Activated CD8-positive, alpha-beta memory T cell treated with anti-CD3 and anti-CD28 coated beads for 48 hours (primary cell): ENCODE measurements around the gene C6.
"Not testable (repeated sequence)": the region's sequence is repeated elsewhere in the genome, so short reads cannot be mapped to it uniquely, and the experiment has no call there.

Source experiments
- DNase-seq, 3 experiments: peaks; one replicate each; pipeline ENCODE4 v3.0.0-alpha.2; 2020; ENCODE audit warnings: low read depth in 2 of 3, low spot score in 2 of 3

C6 gene

GRCh38 chr5:41200506-41200905, 12.8 kb downstream of the C6 start:
- no peak for DNase-seq

GRCh38 chr5:41199660-41200059, 13.7 kb downstream of the C6 start:
- DNase-seq, result no peak

- DNase-seq, result no peak
Observed at GRCh38 chr5:41196197-41196596, 17.1 kb downstream of the C6 start.

- no peak for DNase-seq
Observed at GRCh38 chr5:41195228-41195627, 18.1 kb downstream of the C6 start.

- DNase-seq, result no peak
Observed at GRCh38 chr5:41194339-41194738, 19.0 kb downstream of the C6 start.

- DNase-seq, result no peak
Observed at GRCh38 chr5:41193456-41194205, 19.7 kb downstream of the C6 start.

- no peak for DNase-seq
Observed at GRCh38 chr5:41191249-41191648, 22.1 kb downstream of the C6 start.

GRCh38 chr5:41186143-41186542, 27.2 kb downstream of the C6 start:
- DNase-seq, result no peak

GRCh38 chr5:41183331-41183730, 30.0 kb downstream of the C6 start:
- DNase-seq, result not testable (repeated sequence)

GRCh38 chr5:41182666-41183065, 30.7 kb downstream of the C6 start:
- no peak for DNase-seq

GRCh38 chr5:41181691-41182564, 31.4 kb downstream of the C6 start:
- DNase-seq, result no peak

GRCh38 chr5:41176952-41177351, 36.4 kb downstream of the C6 start:
- no peak for DNase-seq

GRCh38 chr5:41172012-41172411, 41.3 kb downstream of the C6 start:
- DNase-seq, result no peak

- no peak for DNase-seq
Observed at GRCh38 chr5:41161271-41161670, 52.1 kb downstream of the C6 start.

- no peak for DNase-seq
Observed at GRCh38 chr5:41157272-41157894, 55.9 kb downstream of the C6 start.

GRCh38 chr5:41156739-41157138, 56.6 kb downstream of the C6 start:
- no peak for DNase-seq

GRCh38 chr5:41154491-41154890, 58.8 kb downstream of the C6 start:
- no peak for DNase-seq

- no peak for DNase-seq
Observed at GRCh38 chr5:41151564-41151963, 61.8 kb downstream of the C6 start.

GRCh38 chr5:41148448-41148847, 64.9 kb downstream of the C6 start:
- DNase-seq, result no peak

- no peak for DNase-seq
Observed at GRCh38 chr5:41145306-41145705, 68.0 kb downstream of the C6 start.

- no peak for DNase-seq
Observed at GRCh38 chr5:41143131-41143901, 70.0 kb downstream of the C6 start.
